CD14-positive monocyte (primary cell): ENCODE data around the gene SPAG16. TPM values are rescaled to one million over a fixed set of nuclear protein-coding genes. Genes with fewer than 3 reads are reported as not detected.

Source experiments
- DNase-seq, 3 donors: peaks; one replicate each; pipeline ENCODE4 v3.0.0-alpha.2; 2011 to 2022
- H2AFZ ChIP-seq: 2 replicates; pipeline ENCODE4 v1.6.0; 2012; ENCODE audit warnings: mild to moderate bottlenecking, low read depth, low read length, inconsistent platforms; ENCODE audit not compliant: insufficient read depth, poor library complexity, severe bottlenecking
- H3K27ac ChIP-seq, 2 donors: 1 replicate in 1 of 2; 2 replicates in 1 of 2; pipeline ENCODE4 v1.5.1; 2012 to 2013; ENCODE audit warnings: low read length in 2 of 2, control low read depth in 1 of 2, inconsistent platforms in 1 of 2, low read depth in 1 of 2, mild to moderate bottlenecking in 1 of 2
- H3K27me3 ChIP-seq, 2 donors: one replicate each; pipeline versions ENCODE4 v1.6.0 to v1.6.1; 2011 to 2013; ENCODE audit warnings: low read length in 2 of 2; ENCODE audit not compliant: control insufficient read depth in 2 of 2, insufficient read depth in 2 of 2
- H3K36me3 ChIP-seq, 2 donors: replicated peaks in 1 of 2; 1 replicate in 1 of 2; 2 replicates in 1 of 2; pipeline versions ENCODE4 v1.5.1 to v1.6.1; 2012 to 2013; ENCODE audit warnings: low read length in 2 of 2, control low read depth in 1 of 2, inconsistent platforms in 1 of 2, mild to moderate bottlenecking in 1 of 2; ENCODE audit not compliant: insufficient read depth in 2 of 2, control insufficient read depth in 1 of 2
- H3K4me1 ChIP-seq, 2 donors: 1 replicate in 1 of 2; 2 replicates in 1 of 2; pipeline versions ENCODE4 v1.5.1 to v1.6.1; 2012 to 2013; ENCODE audit warnings: low read length in 2 of 2, control low read depth in 1 of 2, inconsistent platforms in 1 of 2, mild to moderate bottlenecking in 1 of 2, moderate library complexity in 1 of 2; ENCODE audit not compliant: insufficient read depth in 2 of 2, control insufficient read depth in 1 of 2
- H3K4me2 ChIP-seq: replicated peaks from 2 replicates; pipeline ENCODE3; 2012; ENCODE audit warnings: low read length, moderate library complexity, mild to moderate bottlenecking; ENCODE audit not compliant: poor library complexity, severe bottlenecking; ENCODE audit errors: extremely low read depth
- H3K4me3 ChIP-seq, 3 experiments: fragments of 200-600 bp in 1 of 3; sonication (generic) in 1 of 3; replicated peaks in 1 of 3; 1 replicate in 2 of 3; 2 replicates in 1 of 3; pipeline ENCODE4 v1.5.1; 2011 to 2013; ENCODE audit warnings: low read length in 3 of 3, mild to moderate bottlenecking in 3 of 3, control low read depth in 2 of 3, low read depth in 2 of 3, inconsistent platforms in 1 of 3, moderate library complexity in 1 of 3
- H3K79me2 ChIP-seq: 2 replicates; pipeline ENCODE4 v1.6.0; 2012; ENCODE audit warnings: mild to moderate bottlenecking, control low read depth, inconsistent platforms, low read length, moderate library complexity; ENCODE audit not compliant: insufficient read depth
- H3K9ac ChIP-seq: 2 replicates; pipeline ENCODE4 v1.6.0; 2017; ENCODE audit warnings: low read length, mild to moderate bottlenecking; ENCODE audit not compliant: insufficient read depth, poor library complexity, severe bottlenecking
- H3K9me3 ChIP-seq, 2 donors: replicated peaks in 1 of 2; 1 replicate in 1 of 2; 2 replicates in 1 of 2; pipeline versions ENCODE4 v1.5.1 to v1.6.1; 2012 to 2013; ENCODE audit warnings: low read length in 2 of 2, control low read depth in 1 of 2; ENCODE audit not compliant: control insufficient read depth in 1 of 2, insufficient read depth in 1 of 2
- H4K20me1 ChIP-seq: 2 replicates; pipeline ENCODE4 v1.6.0; 2012; ENCODE audit warnings: mild to moderate bottlenecking, low read length, control low read depth, moderate library complexity; ENCODE audit not compliant: insufficient read depth
- H3K27ac Mint-ChIP-seq, 7 donors: one replicate each; pipeline ENCODE4 v1.8.0; 2020; ENCODE audit warnings: mild to moderate bottlenecking in 7 of 7, mixed read lengths in 7 of 7, moderate library complexity in 6 of 7, inconsistent platforms in 2 of 7
- H3K27me3 Mint-ChIP-seq, 3 donors: one replicate each; pipeline ENCODE4 v1.8.0; 2021 to 2022; ENCODE audit warnings: low read depth in 3 of 3, mild to moderate bottlenecking in 3 of 3, mixed read lengths in 3 of 3, moderate library complexity in 3 of 3, inconsistent platforms in 1 of 3
- H3K36me3 Mint-ChIP-seq, 2 donors: one replicate each; pipeline ENCODE4 v1.8.0; 2020; ENCODE audit warnings: mixed read lengths in 2 of 2, inconsistent platforms in 1 of 2, mild to moderate bottlenecking in 1 of 2
- H3K4me1 Mint-ChIP-seq: one replicate; pipeline ENCODE4 v1.8.0; 2020; ENCODE audit warnings: mild to moderate bottlenecking, mixed read lengths
- H3K4me3 Mint-ChIP-seq, 2 donors: one replicate each; pipeline ENCODE4 v1.8.0; 2020; ENCODE audit warnings: mild to moderate bottlenecking in 2 of 2, mixed read lengths in 2 of 2, moderate library complexity in 1 of 2
- H3K9me3 Mint-ChIP-seq, 7 donors: one replicate each; pipeline ENCODE4 v1.8.0; 2020 to 2022; ENCODE audit warnings: mixed read lengths in 7 of 7, mild to moderate bottlenecking in 6 of 7, moderate library complexity in 6 of 7, inconsistent platforms in 2 of 7
- WGBS: methylation state at CpG from one replicate; pipeline ENCODE4 v1.1.5; 2013; ENCODE audit warnings: missing lambda C conversion rate; ENCODE audit not compliant: insufficient coverage; 5-methylcytosine and 5-hydroxymethylcytosine counted together
- intact Hi-C, 2 donors: fragments of 100-400 bp; cut with micrococcal nuclease; formaldehyde crosslinking; loops; one replicate each; pipeline versions ENCODE4 v1.15.0 to v1.15.1; 2023
- polyA plus RNA-seq, 3 donors: library from polyadenylated mRNA; depleted of rRNA in 1 of 3; unstranded in 2 of 3; stranded (reverse) in 1 of 3; fragments of 300-500 nt in 2 of 3; fragments of >200 nt in 1 of 3; fragmentation: Illumina TruSeq in 2 of 3; gene quantifications; 1 replicate in 2 of 3; 2 replicates in 1 of 3; pipeline ENCODE4 v1.2.3, GENCODE V29; 2012 to 2021
- TF ChIP-seq, protein P1 (sequence below): fragments of 200-600 bp; IDR thresholded peaks from one replicate; pipeline ENCODE4 v1.8.0; 2022; ENCODE audit warnings: antibody characterized with exemption, mild to moderate bottlenecking

SPAG16 gene
- polyA plus RNA-seq, 3 donors, result 0.12 to 0.30 TPM; not detected in 1

DNA sequence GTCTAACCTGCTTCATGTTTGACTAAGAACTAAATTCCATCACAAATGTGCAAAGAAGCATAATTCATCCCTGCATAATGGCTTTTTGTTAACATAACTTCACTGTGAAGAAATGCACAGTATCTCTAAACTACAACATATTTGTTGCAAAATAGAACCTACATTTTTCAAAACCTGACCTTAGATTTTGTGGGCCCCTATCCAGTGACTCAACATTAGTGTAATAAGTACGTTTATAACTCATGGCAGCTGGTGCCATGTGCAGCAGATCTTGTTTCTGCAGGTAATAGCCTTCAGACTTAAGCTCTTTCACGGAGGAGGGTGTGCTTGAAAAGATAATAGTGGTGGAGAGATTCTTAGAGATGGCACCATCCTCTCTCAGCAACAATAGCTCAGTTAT lies 1098.0 kb downstream of the SPAG16 start:
- Histone ChIP-seq H2AFZ (no peak overlapping the region), H3K27ac (no peak overlapping the region), H3K9ac (no peak overlapping the region), H3K27me3 (no peaks in the 10 kb centered on the region), H3K36me3 (no peaks in the 10 kb centered on the region), H3K4me1 (no peaks in the 10 kb centered on the region), H3K4me2 (no peak overlapping the region), H3K9me3 (peaks cover 0 to 4% of the 10 kb centered on the region in 2 donors), H3K79me2 (no peaks in the 10 kb centered on the region), H4K20me1 (no peaks in the 10 kb centered on the region), H3K4me3 (no peak overlapping the region)
- H3K9me3 Mint-ChIP-seq, result peaks cover 0 to 8% (median 0%) of the 10 kb centered on the region in 7 donors
- DNase-seq, result no peak
- H3K36me3 Mint-ChIP-seq, result no peaks in the 10 kb centered on the region
- H3K27me3 Mint-ChIP-seq, result peaks cover 0 to 2% (median 0%) of the 10 kb centered on the region in 3 donors
- TF ChIP-seq, protein P1, sequence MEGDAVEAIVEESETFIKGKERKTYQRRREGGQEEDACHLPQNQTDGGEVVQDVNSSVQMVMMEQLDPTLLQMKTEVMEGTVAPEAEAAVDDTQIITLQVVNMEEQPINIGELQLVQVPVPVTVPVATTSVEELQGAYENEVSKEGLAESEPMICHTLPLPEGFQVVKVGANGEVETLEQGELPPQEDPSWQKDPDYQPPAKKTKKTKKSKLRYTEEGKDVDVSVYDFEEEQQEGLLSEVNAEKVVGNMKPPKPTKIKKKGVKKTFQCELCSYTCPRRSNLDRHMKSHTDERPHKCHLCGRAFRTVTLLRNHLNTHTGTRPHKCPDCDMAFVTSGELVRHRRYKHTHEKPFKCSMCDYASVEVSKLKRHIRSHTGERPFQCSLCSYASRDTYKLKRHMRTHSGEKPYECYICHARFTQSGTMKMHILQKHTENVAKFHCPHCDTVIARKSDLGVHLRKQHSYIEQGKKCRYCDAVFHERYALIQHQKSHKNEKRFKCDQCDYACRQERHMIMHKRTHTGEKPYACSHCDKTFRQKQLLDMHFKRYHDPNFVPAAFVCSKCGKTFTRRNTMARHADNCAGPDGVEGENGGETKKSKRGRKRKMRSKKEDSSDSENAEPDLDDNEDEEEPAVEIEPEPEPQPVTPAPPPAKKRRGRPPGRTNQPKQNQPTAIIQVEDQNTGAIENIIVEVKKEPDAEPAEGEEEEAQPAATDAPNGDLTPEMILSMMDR, result no peak
- no peaks in the 10 kb centered on the region for H3K4me1 Mint-ChIP-seq
- no peak overlapping the region for H3K27ac Mint-ChIP-seq
- WGBS, result no CpG with 5 or more reads among the region's 2 CpGs
- intact Hi-C loops, result no loop called here
- H3K4me3 Mint-ChIP-seq, result no peak overlapping the region

DNA sequence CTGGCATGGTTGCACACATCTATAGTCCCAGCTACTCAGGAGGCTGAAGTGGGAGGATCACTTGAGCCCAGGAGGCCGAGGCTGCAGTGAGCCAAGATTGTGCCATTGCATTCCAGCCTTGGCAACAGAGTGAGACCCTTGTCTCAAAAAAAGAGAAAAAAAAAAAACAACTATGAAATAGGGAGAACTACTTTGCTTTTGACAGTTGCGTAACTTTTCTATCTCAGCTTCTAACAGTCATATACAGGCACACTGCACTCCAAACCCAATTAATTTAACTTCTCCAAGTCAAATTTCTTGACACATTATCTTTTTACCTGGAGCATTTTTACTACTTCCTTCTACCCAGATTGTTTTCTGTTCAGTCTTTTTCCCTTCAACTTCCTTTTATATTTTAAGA lies 1102.5 kb downstream of the SPAG16 start:
- Histone ChIP-seq H4K20me1 (no peaks in the 10 kb centered on the region), H3K36me3 (no peaks in the 10 kb centered on the region), H3K27me3 (no peaks in the 10 kb centered on the region), H3K9ac (no peak overlapping the region), H2AFZ (no peak overlapping the region), H3K27ac (no peak overlapping the region), H3K4me3 (no peak overlapping the region), H3K9me3 (peaks cover 3 to 4% of the 10 kb centered on the region in 2 donors), H3K4me1 (no peaks in the 10 kb centered on the region), H3K79me2 (no peaks in the 10 kb centered on the region), H3K4me2 (no peak overlapping the region)
- TF ChIP-seq, protein P1, result no peak
- peaks cover 0 to 8% (median 0%) of the 10 kb centered on the region in 7 donors for H3K9me3 Mint-ChIP-seq
- no peaks in the 10 kb centered on the region for H3K36me3 Mint-ChIP-seq
- no peak for DNase-seq
- no peak overlapping the region for H3K4me3 Mint-ChIP-seq
- no peaks in the 10 kb centered on the region for H3K4me1 Mint-ChIP-seq
- intact Hi-C loops, result no loop called here
- peaks cover 0 to 2% (median 0%) of the 10 kb centered on the region in 3 donors for H3K27me3 Mint-ChIP-seq
- no peak overlapping the region for H3K27ac Mint-ChIP-seq
- WGBS, result 100% methylated on average over 1 of the region's 2 CpGs
